B cell (primary cell): ENCODE data around the gene CXCL6. TPM values are rescaled to one million over a fixed set of nuclear protein-coding genes. Genes with fewer than 3 reads are reported as not detected.

Source experiments
- ATAC-seq: fragments of 200-7000 bp; cut with Tn5 transposase; one replicate; pipeline ENCODE4 v1.10.0; 2021; ENCODE audit warnings: low read depth, mild to moderate bottlenecking, moderate number of reproducible peaks, moderate library complexity
- CTCF ChIA-PET: fragments of 350-600 bp; sonication (Branson Sonifier 250); formaldehyde crosslinking; loops from one replicate; lab custom pipeline; 2021; ENCODE audit warnings: antibody characterized with exemption, inconsistent platforms; lab: Charles Lee
- POLR2A ChIA-PET: fragments of 350-600 bp; sonication (Branson Sonifier 250); formaldehyde crosslinking; loops from one replicate; lab custom pipeline; 2021; ENCODE audit warnings: antibody characterized with exemption; lab: Charles Lee
- DNase-seq: peaks from one replicate; pipeline ENCODE4 v3.0.0; 2013
- H2AFZ ChIP-seq: 2 replicates; pipeline ENCODE4 v1.6.1; 2012; ENCODE audit warnings: mild to moderate bottlenecking, low read depth, low read length; ENCODE audit not compliant: insufficient read depth, poor library complexity, severe bottlenecking
- H3K27ac ChIP-seq, 2 donors: 1 replicate in 1 of 2; 2 replicates in 1 of 2; pipeline ENCODE4 v1.5.1; 2012 to 2013; ENCODE audit warnings: low read length in 2 of 2, mild to moderate bottlenecking in 2 of 2, moderate library complexity in 1 of 2
- H3K27me3 ChIP-seq, 4 experiments: fragments of 200-600 bp in 1 of 4; sonication (generic) in 1 of 4; replicated peaks in 1 of 4; 1 replicate in 2 of 4; 2 replicates in 2 of 4; pipeline versions ENCODE4 v1.6.1 to v1.7.0; 2013 to 2016; ENCODE audit warnings: low read length in 3 of 4, mild to moderate bottlenecking in 2 of 4, mixed read lengths in 1 of 4, moderate library complexity in 1 of 4; ENCODE audit not compliant: insufficient read depth in 4 of 4, control insufficient read depth in 3 of 4; ENCODE audit errors: control extremely low read depth in 1 of 4
- H3K36me3 ChIP-seq, 2 experiments: replicated peaks in 1 of 2; 1 replicate in 1 of 2; 2 replicates in 1 of 2; pipeline versions ENCODE4 v1.6.1 to v1.7.1; 2013; ENCODE audit warnings: low read length in 1 of 2; ENCODE audit not compliant: insufficient read depth in 2 of 2, control insufficient read depth in 1 of 2; ENCODE audit errors: control extremely low read depth in 1 of 2, extremely low read depth in 1 of 2
- H3K4me1 ChIP-seq, 2 donors: fragments of 200-600 bp in 1 of 2; sonication (generic) in 1 of 2; 1 replicate in 1 of 2; 2 replicates in 1 of 2; pipeline versions ENCODE4 v1.5.1 to v1.6.1; 2013 to 2017; ENCODE audit warnings: low read length in 2 of 2; ENCODE audit not compliant: control insufficient read depth in 2 of 2, insufficient read depth in 2 of 2
- H3K4me2 ChIP-seq: replicated peaks from 2 replicates; pipeline ENCODE3; 2012; ENCODE audit warnings: mild to moderate bottlenecking, low read depth, low read length; ENCODE audit not compliant: poor library complexity, severe bottlenecking
- H3K4me3 ChIP-seq, 5 experiments: fragments of 200-600 bp in 1 of 5; sonication (generic) in 1 of 5; 1 replicate in 3 of 5; 2 replicates in 2 of 5; pipeline versions ENCODE4 v1.5.1 to v1.7.0; 2011 to 2016; ENCODE audit warnings: low read length in 4 of 5, mild to moderate bottlenecking in 4 of 5, low read depth in 2 of 5, control low read depth in 1 of 5, moderate library complexity in 1 of 5; ENCODE audit not compliant: insufficient read depth in 1 of 5; ENCODE audit errors: control extremely low read depth in 1 of 5, extremely low read depth in 1 of 5
- H3K79me2 ChIP-seq: fragments of 200-600 bp; sonication (generic); one replicate; pipeline ENCODE4 v1.6.0; 2016; ENCODE audit warnings: low read length; ENCODE audit not compliant: control insufficient read depth, insufficient read depth
- H3K9ac ChIP-seq: fragments of 200-600 bp; sonication (generic); 2 replicates; pipeline ENCODE4 v1.6.1; 2017; ENCODE audit warnings: mild to moderate bottlenecking, low read length, moderate library complexity
- H3K9me3 ChIP-seq, 3 donors: one replicate each; pipeline versions ENCODE4 v1.6.1 to v1.7.1; 2013; ENCODE audit warnings: low read length in 2 of 3; ENCODE audit not compliant: control insufficient read depth in 2 of 3, insufficient read depth in 1 of 3; ENCODE audit errors: control extremely low read depth in 1 of 3
- H4K20me1 ChIP-seq: 2 replicates; pipeline ENCODE4 v1.6.0; 2012; ENCODE audit warnings: mild to moderate bottlenecking, low read length; ENCODE audit not compliant: insufficient read depth, control insufficient read depth, poor library complexity, severe bottlenecking
- H3K27ac Mint-ChIP-seq: one replicate; pipeline ENCODE4 v1.8.0; 2021; ENCODE audit warnings: mixed read lengths
- H3K27me3 Mint-ChIP-seq: one replicate; pipeline ENCODE4 v1.8.0; 2021; ENCODE audit warnings: mixed read lengths
- H3K4me1 Mint-ChIP-seq: one replicate; pipeline ENCODE4 v1.8.0; 2021; ENCODE audit warnings: mixed read lengths
- H3K4me3 Mint-ChIP-seq: one replicate; pipeline ENCODE4 v1.8.0; 2021; ENCODE audit warnings: mixed read lengths
- H3K9me3 Mint-ChIP-seq: one replicate; pipeline ENCODE4 v1.8.0; 2022; ENCODE audit warnings: mixed read lengths; ENCODE audit not compliant: insufficient read depth
- EZH2 ChIP-seq: IDR thresholded peaks from 2 replicates; pipeline ENCODE4 v1.6.1; 2012; ENCODE audit warnings: borderline replicate concordance, low read depth, mild to moderate bottlenecking, moderate library complexity, low read length; ENCODE audit not compliant: insufficient read depth, poor library complexity, severe bottlenecking
- WGBS: methylation state at CpG from one replicate; pipeline ENCODE4 v1.1.5; 2013; ENCODE audit warnings: missing lambda C conversion rate; ENCODE audit not compliant: insufficient coverage; 5-methylcytosine and 5-hydroxymethylcytosine counted together
- intact Hi-C: fragments of 100-400 bp; cut with micrococcal nuclease; formaldehyde crosslinking; loops from one replicate; pipeline ENCODE4 v1.10.0; 2022
- polyA plus RNA-seq: library from polyadenylated mRNA; depleted of rRNA; stranded (reverse); fragments of >200 nt; gene quantifications from 2 replicates; pipeline ENCODE4 v1.2.3, GENCODE V29; 2012
- total RNA-seq, 2 donors: library from RNA; stranded (reverse); fragments of 120-200 nt in 1 of 2; gene quantifications; 1 replicate in 1 of 2; 2 replicates in 1 of 2; pipeline versions ENCODE4 v1.2.3 to v1.2.4, GENCODE V29; 2013 to 2022
- TF ChIP-seq, protein P1 (sequence below): fragments of 200-600 bp; IDR thresholded peaks from one replicate; pipeline ENCODE4 v1.8.0; 2022; ENCODE audit warnings: antibody characterized with exemption, mild to moderate bottlenecking

The CXCL6 gene
- total and polyA plus RNA-seq, 2 donors (not counting 1 experiment from before 2014, with no cell fraction given), result not detected

DNA sequence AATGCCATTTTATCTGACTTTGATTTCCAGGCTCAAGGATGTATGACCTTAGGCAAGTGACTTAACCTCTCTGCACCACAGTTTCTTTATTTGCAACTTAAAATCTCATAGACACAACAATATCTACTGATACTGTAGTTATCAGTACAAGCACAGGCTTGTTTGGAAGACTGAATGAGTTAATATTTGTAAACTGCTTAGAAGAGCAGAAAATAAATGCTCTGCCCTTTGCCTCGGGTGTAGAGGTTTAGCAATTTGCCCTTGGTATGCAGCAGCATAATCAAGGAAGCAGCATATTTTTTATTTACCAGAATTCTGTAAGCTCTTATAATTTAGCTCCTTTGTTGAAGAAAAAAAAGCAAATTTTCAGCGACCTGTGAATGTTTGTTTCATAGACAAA, 29.8 kb downstream of the CXCL6 start:
- no peak overlapping the region for H3K4me2 ChIP-seq
- DNase-seq, result no peak
- intact Hi-C loops, result no loop called here
- no peak overlapping the region for H3K4me3 Mint-ChIP-seq
- no peaks in the 10 kb centered on the region for H4K20me1 ChIP-seq
- peaks cover 0 to 5% of the 10 kb centered on the region in 2 donors for H3K4me1 ChIP-seq
- ATAC-seq, result no peak
- WGBS, result no CpG with 5 or more reads among the region's 2 CpGs
- no peaks in the 10 kb centered on the region for H3K36me3 ChIP-seq
- H3K27ac Mint-ChIP-seq, result no peak overlapping the region
- H3K4me3 ChIP-seq, result no peak overlapping the region
- CTCF ChIA-PET, result no interaction called here
- H3K79me2 ChIP-seq, result no peaks in the 10 kb centered on the region
- no peak overlapping the region for H3K9ac ChIP-seq
- no peak overlapping the region for H2AFZ ChIP-seq
- no peaks in the 10 kb centered on the region for H3K9me3 Mint-ChIP-seq
- no peaks in the 10 kb centered on the region for H3K9me3 ChIP-seq
- H3K27ac ChIP-seq, result no peak overlapping the region
- TF ChIP-seq, protein P1, sequence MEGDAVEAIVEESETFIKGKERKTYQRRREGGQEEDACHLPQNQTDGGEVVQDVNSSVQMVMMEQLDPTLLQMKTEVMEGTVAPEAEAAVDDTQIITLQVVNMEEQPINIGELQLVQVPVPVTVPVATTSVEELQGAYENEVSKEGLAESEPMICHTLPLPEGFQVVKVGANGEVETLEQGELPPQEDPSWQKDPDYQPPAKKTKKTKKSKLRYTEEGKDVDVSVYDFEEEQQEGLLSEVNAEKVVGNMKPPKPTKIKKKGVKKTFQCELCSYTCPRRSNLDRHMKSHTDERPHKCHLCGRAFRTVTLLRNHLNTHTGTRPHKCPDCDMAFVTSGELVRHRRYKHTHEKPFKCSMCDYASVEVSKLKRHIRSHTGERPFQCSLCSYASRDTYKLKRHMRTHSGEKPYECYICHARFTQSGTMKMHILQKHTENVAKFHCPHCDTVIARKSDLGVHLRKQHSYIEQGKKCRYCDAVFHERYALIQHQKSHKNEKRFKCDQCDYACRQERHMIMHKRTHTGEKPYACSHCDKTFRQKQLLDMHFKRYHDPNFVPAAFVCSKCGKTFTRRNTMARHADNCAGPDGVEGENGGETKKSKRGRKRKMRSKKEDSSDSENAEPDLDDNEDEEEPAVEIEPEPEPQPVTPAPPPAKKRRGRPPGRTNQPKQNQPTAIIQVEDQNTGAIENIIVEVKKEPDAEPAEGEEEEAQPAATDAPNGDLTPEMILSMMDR, result no peak
- no peak for TF ChIP-seq EZH2
- peaks cover 23% of the 10 kb centered on the region for H3K27me3 Mint-ChIP-seq
- POLR2A ChIA-PET, result no interaction called here
- peaks cover 3% of the 10 kb centered on the region for H3K4me1 Mint-ChIP-seq
- H3K27me3 ChIP-seq, result peaks cover 0 to 15% (median 7%) of the 10 kb centered on the region in 4 experiments

DNA sequence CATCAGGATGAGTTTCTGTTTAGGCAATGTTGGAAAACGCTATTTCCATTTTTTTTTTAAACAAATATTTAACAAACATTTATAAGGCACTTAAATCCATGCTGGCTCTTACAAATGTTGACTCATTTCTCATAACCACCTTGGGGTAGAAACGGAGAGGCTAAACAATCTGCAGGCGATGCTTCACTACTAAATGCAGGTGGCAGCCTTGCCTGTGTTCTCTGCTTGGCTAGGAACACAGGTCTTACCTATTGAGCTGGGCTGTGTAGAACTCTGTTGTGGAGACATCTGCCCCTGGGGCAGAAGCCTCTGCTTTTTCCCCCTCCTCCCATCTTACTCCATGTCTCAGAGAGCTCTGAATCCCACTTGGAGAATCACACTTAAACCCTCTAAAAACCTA, 31.3 kb downstream of the CXCL6 start:
- no peak overlapping the region for H3K27ac Mint-ChIP-seq
- intact Hi-C loops, result no loop called here
- no peak for TF ChIP-seq EZH2
- TF ChIP-seq, protein P1, result no peak

More for the DNA sequence above, 31.3 kb downstream of the CXCL6 start:
- H3K27ac ChIP-seq, result no peak overlapping the region
- H3K27me3 ChIP-seq, result peaks cover 0 to 15% (median 7%) of the 10 kb centered on the region in 4 experiments
- no peaks in the 10 kb centered on the region for H4K20me1 ChIP-seq
- ATAC-seq (no peak), DNase-seq (no peak)
- no peak overlapping the region for H3K4me3 ChIP-seq
- Mint-ChIP-seq H3K4me3 (no peak overlapping the region), H3K4me1 (peaks cover 3% of the 10 kb centered on the region), H3K27me3 (peaks cover 23% of the 10 kb centered on the region), H3K9me3 (no peaks in the 10 kb centered on the region)
- H2AFZ ChIP-seq, result no peak overlapping the region
- peaks cover 0 to 5% of the 10 kb centered on the region in 2 donors for H3K4me1 ChIP-seq
- no peaks in the 10 kb centered on the region for H3K9me3 ChIP-seq
- H3K36me3 ChIP-seq, result no peaks in the 10 kb centered on the region
- CTCF ChIA-PET, result no interaction called here
- no peaks in the 10 kb centered on the region for H3K79me2 ChIP-seq
- no peak overlapping the region for H3K9ac ChIP-seq
- POLR2A ChIA-PET, result no interaction called here
- H3K4me2 ChIP-seq, result no peak overlapping the region
- 60% methylated on average over 2 of the region's 3 CpGs for WGBS
